Measurements from ENCODE around the gene PSAPL1. TPM values are rescaled to one million over a fixed set of nuclear protein-coding genes. Genes with fewer than 3 reads are reported as not detected.

The PSAPL1 gene
- total RNA-seq, 1 donor from 2014 or later = not detected

- Histone ChIP-seq H3K27me3 (ENCODE audit: control insufficient read depth, insufficient read depth, low read length) (peaks cover 12% of the 10 kb centered on the region), H3K36me3 (ENCODE audit: control insufficient read depth, insufficient read depth, low read length) (no peaks in the 10 kb centered on the region), H3K4me3 (ENCODE audit: low read depth, low read length) (no peak overlapping the region)
- DNase-seq (ENCODE audit: low read depth) = no peak
- TF ChIP-seq, protein P1, sequence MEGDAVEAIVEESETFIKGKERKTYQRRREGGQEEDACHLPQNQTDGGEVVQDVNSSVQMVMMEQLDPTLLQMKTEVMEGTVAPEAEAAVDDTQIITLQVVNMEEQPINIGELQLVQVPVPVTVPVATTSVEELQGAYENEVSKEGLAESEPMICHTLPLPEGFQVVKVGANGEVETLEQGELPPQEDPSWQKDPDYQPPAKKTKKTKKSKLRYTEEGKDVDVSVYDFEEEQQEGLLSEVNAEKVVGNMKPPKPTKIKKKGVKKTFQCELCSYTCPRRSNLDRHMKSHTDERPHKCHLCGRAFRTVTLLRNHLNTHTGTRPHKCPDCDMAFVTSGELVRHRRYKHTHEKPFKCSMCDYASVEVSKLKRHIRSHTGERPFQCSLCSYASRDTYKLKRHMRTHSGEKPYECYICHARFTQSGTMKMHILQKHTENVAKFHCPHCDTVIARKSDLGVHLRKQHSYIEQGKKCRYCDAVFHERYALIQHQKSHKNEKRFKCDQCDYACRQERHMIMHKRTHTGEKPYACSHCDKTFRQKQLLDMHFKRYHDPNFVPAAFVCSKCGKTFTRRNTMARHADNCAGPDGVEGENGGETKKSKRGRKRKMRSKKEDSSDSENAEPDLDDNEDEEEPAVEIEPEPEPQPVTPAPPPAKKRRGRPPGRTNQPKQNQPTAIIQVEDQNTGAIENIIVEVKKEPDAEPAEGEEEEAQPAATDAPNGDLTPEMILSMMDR (IDR thresholded peaks at IDR 0.05; ENCODE audit: insufficient read depth, low read length, poor library complexity, severe bottlenecking) = no peak
Measured at GRCh38 chr4:7470111-7470510, 35.4 kb upstream of the PSAPL1 start.

DNA sequence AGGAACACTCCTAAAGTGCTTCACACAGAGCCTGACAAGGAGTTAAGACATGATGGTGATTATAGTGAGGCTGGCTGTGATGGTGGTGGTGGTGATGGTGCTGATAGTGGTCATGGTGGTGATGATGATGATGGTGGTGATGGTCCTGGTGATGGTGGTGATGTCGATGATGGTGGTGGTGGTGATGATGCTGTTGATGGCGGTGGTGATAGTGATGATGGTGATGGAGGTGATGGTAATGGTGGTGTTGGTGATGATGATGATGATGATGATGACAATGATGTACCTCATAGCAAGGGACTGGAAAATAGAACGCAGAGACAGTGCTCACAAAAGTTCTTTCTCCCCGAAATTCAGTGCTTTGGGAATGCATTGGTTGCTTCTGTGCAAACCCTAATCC is 34.3 kb upstream of the PSAPL1 start:
- Histone ChIP-seq H3K4me3 (ENCODE audit: low read depth, low read length) (no peak overlapping the region), H3K27me3 (ENCODE audit: control insufficient read depth, insufficient read depth, low read length) (peaks cover 12% of the 10 kb centered on the region), H3K36me3 (ENCODE audit: control insufficient read depth, insufficient read depth, low read length) (no peaks in the 10 kb centered on the region)
- TF ChIP-seq, protein P1 (IDR thresholded peaks at IDR 0.05; ENCODE audit: insufficient read depth, low read length, poor library complexity, severe bottlenecking) = no peak
- DNase-seq (ENCODE audit: low read depth) = no peak

DNA sequence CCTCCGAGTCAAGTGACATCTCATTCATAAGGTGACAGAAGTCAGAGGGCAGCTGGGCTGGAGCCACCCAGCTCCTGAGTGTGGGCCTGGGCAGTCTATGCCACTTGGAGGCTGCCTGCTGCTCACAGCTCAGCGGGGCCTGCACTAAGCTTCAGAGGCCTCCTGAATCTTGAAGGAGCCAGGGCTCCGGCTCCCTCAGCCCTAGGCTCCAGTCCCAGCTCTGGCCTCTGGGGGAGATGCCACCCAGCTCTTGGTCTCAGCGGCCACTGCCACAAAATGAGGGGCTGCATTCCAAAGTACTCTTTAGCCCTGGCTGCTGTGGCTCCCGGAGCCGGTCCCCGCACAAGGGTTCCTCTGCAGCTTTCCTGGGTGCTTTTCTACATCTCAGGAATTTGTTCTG is 32.7 kb upstream of the PSAPL1 start:
- no peaks in the 10 kb centered on the region for H3K36me3 ChIP-seq (ENCODE audit: control insufficient read depth, insufficient read depth, low read length)
- no peak overlapping the region for H3K4me3 ChIP-seq (ENCODE audit: low read depth, low read length)
- no peak for DNase-seq (ENCODE audit: low read depth)
- peaks cover 10% of the 10 kb centered on the region for H3K27me3 ChIP-seq (ENCODE audit: control insufficient read depth, insufficient read depth, low read length)
- TF ChIP-seq, protein P1 (IDR thresholded peaks at IDR 0.05; ENCODE audit: insufficient read depth, low read length, poor library complexity, severe bottlenecking) = no peak

GRCh38 chr4:7466904-7467303 is 32.2 kb upstream of the PSAPL1 start:
- Histone ChIP-seq H3K27me3 (ENCODE audit: control insufficient read depth, insufficient read depth, low read length) (peaks cover 4% of the 10 kb centered on the region), H3K36me3 (ENCODE audit: control insufficient read depth, insufficient read depth, low read length) (no peaks in the 10 kb centered on the region), H3K4me3 (ENCODE audit: low read depth, low read length) (no peak overlapping the region)
- no peak for DNase-seq (ENCODE audit: low read depth)
- TF ChIP-seq, protein P1 (IDR thresholded peaks at IDR 0.05; ENCODE audit: insufficient read depth, low read length, poor library complexity, severe bottlenecking) = no peak

- H3K36me3 ChIP-seq (ENCODE audit: control insufficient read depth, insufficient read depth, low read length) = no peaks in the 10 kb centered on the region
- H3K27me3 ChIP-seq (ENCODE audit: control insufficient read depth, insufficient read depth, low read length) = peaks cover 6% of the 10 kb centered on the region
- no peak for DNase-seq (ENCODE audit: low read depth)
- no peak overlapping the region for H3K4me3 ChIP-seq (ENCODE audit: low read depth, low read length)
- TF ChIP-seq, protein P1 (IDR thresholded peaks at IDR 0.05; ENCODE audit: insufficient read depth, low read length, poor library complexity, severe bottlenecking) = no peak
Measured at GRCh38 chr4:7466215-7466614, 31.5 kb upstream of the PSAPL1 start.

DNA sequence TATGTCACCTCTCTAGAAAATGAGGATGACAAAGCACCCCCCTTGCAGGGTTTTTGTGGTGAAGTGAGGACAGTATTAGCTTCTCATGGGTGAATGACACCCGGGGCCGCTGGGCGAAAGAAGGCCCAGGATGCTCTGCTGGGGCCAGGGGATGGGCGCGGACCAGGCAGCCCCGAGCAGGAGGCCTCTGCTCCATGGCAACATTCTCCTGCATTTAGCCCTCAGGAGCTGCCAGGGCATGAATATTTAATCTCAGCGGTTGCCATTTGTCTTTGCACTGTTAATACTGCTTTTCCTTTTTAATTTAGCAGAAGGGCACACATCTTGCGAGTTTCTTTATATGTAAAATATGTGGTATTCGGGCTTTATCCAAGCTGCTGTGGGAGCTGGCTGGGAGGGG is 30.3 kb upstream of the PSAPL1 start:
- Histone ChIP-seq H3K4me3 (ENCODE audit: low read depth, low read length) (no peak overlapping the region), H3K36me3 (ENCODE audit: control insufficient read depth, insufficient read depth, low read length) (no peaks in the 10 kb centered on the region), H3K27me3 (ENCODE audit: control insufficient read depth, insufficient read depth, low read length) (peaks cover 12% of the 10 kb centered on the region)
- DNase-seq (ENCODE audit: low read depth) = no peak
- TF ChIP-seq, protein P1 (IDR thresholded peaks at IDR 0.05; ENCODE audit: insufficient read depth, low read length, poor library complexity, severe bottlenecking) = no peak
